GM18951 (cell line): ENCODE results near the gene SLC37A4.
"Not testable (repeated sequence)": the region's sequence is repeated elsewhere in the genome, so short reads cannot be mapped to it uniquely, and the experiment has no call there.

Experiments
- POLR2A ChIP-seq: IDR thresholded peaks from 4 replicates; pipeline ENCODE4 v1.6.1; 2011; ENCODE audit warnings: mild to moderate bottlenecking; ENCODE audit not compliant: insufficient read length, insufficient read depth; ENCODE audit errors: extremely low read depth
- in situ Hi-C: fragments of 300-500 bp; cut with MboI; formaldehyde crosslinking; loops from one replicate; pipeline ENCODE4 v1.12.0; 2022; ENCODE audit warnings: low sequenced_read_pairs, mixed read lengths, inconsistent platforms; ENCODE audit not compliant: unreplicated experiment

The SLC37A4 gene

GRCh38 chr11:119051440-119052162, 20.9 kb upstream of the SLC37A4 start:
- in situ Hi-C loops, result no loop called here
- TF ChIP-seq POLR2A, result peak; percentile 38

- in situ Hi-C loops, result no loop called here
- no peak for TF ChIP-seq POLR2A
Observed at GRCh38 chr11:119049081-119049480, 18.4 kb upstream of the SLC37A4 start.

- TF ChIP-seq POLR2A, result no peak
- in situ Hi-C loops, result no loop called here
Observed at GRCh38 chr11:119048644-119049043, 18.0 kb upstream of the SLC37A4 start.

GRCh38 chr11:119047205-119047604, 16.5 kb upstream of the SLC37A4 start:
- in situ Hi-C loops, result no loop called here
- no peak for TF ChIP-seq POLR2A

- no peak for TF ChIP-seq POLR2A
- in situ Hi-C loops, result no loop called here
Observed at GRCh38 chr11:119046489-119046888, 15.8 kb upstream of the SLC37A4 start.

- in situ Hi-C loops, result no loop called here
- no peak for TF ChIP-seq POLR2A
Observed at GRCh38 chr11:119044708-119045107, 14.0 kb upstream of the SLC37A4 start.

GRCh38 chr11:119042927-119043326, 12.2 kb upstream of the SLC37A4 start:
- in situ Hi-C loops, result no loop called here

GRCh38 chr11:119041821-119042514, 11.3 kb upstream of the SLC37A4 start:
- in situ Hi-C loops, result no loop called here
- TF ChIP-seq POLR2A, result no peak

More at GRCh38 chr11:119042927-119043326, 12.2 kb upstream of the SLC37A4 start:
- no peak for TF ChIP-seq POLR2A

- in situ Hi-C loops, result not testable (repeated sequence)
Observed at GRCh38 chr11:119039471-119039870, 8.8 kb upstream of the SLC37A4 start.

GRCh38 chr11:119038884-119039283, 8.2 kb upstream of the SLC37A4 start:
- no peak for TF ChIP-seq POLR2A
- in situ Hi-C loops, result no loop called here

GRCh38 chr11:119034813-119035212, 4.1 kb upstream of the SLC37A4 start:
- no peak for TF ChIP-seq POLR2A
- in situ Hi-C loops, result no loop called here

GRCh38 chr11:119033421-119033820, 2.7 kb upstream of the SLC37A4 start:
- in situ Hi-C loops, result not testable (repeated sequence)

GRCh38 chr11:119031912-119032280, 1.2 kb upstream of the SLC37A4 start:
- in situ Hi-C loops, result no loop called here

GRCh38 chr11:119030029-119030328, 698 bp downstream of the SLC37A4 start:
- in situ Hi-C loops, result no loop called here
- TF ChIP-seq POLR2A, result no peak

More at GRCh38 chr11:119031912-119032280, 1.2 kb upstream of the SLC37A4 start:
- TF ChIP-seq POLR2A, result no peak
